GOT3 (cell line): ENCODE results near the gene GNG12.

Experiments used
- DNase-seq: peaks from one replicate; lab custom pipeline; 2025; ENCODE audit warnings: mixed read lengths; lab: John Stamatoyannopoulos, UW

The GNG12 gene

DNA sequence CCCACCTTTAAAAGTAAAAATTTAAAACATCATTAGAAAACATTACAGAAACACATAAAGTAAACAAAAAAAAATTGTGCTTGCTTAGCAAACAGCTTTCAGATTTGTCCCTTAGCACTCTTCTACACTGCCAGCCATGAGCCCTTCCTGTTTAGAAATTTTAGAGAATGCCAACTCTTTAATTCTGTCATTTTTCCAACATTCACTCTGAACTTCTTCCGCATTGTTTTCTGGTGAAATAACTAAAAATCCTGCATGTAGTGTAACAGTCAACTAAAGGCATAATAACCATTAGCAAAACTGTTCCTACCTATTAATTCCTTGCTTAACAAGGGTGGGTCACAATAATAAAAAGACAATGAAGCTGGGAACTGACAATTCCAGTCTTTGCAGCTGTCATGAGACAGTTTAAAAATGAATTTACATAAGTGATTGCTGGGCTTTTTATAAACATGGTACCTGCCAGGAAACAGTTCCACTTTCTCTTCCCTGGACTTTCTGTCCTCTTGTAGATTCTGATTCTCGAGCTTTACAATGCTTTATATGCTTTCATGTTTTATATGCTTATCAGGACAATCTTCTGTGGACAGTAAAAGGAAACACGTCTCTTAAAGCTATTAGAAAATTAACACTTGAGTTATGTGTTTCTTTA lies 19.0 kb downstream of the GNG12 start:
- DNase-seq = no peak

DNA sequence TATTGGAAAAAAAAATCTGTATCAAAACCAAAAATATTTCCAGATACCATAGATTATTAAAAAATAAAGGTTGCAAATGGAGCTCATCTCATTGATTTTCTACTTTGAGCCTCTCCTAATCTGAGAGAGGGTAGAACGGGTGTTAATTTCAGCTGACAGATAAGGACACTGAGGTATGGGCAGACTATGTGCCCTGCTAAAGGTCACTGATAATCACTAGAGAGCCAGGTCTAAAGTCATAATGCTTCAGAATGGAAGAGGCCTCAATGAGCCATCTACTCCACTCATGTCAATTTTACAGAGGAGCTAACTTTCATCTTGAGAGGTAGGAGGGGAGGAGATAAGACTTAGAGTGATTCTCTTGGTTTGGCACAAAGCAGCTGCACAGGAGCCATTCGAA lies 21.0 kb downstream of the GNG12 start:
- no peak for DNase-seq

DNA sequence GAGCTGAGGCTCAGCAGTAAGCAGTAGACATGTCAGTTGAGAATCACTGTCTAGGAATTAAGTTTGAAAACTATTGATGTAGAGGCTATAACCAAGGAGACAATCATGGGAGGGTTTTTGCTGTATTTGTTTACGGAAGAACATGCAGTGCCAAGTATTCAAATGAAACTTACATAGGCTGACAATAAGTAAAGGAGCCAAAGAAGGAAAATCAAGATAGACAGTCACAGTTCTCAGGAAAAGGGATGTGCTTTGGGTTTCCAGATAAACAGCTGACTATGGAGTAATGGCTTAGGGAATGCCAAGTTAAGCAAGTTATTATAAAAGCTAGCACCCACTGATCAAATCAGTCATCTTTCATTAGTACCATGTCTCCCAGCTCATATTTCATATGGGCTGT lies 21.5 kb downstream of the GNG12 start:
- no peak for DNase-seq

DNA sequence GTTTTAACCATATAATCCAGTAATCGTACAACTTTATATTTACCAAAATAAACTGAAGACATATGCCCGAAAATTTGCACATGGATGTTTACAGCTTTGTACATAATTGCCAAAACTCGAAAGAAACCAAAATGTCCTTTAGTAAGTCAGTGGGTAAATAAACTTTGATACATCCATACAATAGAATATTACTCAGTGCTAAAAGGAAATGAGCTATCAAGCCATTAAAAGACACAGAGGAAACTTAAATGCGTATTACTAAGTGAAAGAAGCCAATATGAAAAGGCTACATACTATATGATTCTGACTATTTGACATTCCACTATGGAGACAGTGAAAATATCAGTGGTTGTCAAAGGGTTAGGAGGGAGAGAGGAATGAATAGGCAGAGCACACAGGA lies 23.4 kb downstream of the GNG12 start:
- DNase-seq = no peak

DNA sequence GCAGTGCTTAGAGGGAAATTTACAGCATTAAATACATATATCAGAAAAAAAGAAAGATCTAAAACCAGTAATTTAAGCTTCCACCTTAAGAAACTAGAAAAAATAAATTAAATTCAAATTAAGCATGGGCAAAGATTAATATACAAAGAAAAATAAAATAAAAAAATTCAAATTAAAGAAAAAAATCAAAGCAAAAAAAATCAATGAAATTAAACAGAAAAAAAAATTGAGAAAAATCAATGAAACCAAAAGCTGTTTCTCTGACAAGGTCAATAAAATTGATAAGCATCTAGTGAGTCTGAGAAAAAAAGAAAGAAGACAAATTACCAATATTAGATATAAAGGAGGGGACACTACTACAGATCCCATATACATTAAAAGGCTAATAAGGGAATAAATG lies 26.0 kb downstream of the GNG12 start:
- DNase-seq = no peak

DNA sequence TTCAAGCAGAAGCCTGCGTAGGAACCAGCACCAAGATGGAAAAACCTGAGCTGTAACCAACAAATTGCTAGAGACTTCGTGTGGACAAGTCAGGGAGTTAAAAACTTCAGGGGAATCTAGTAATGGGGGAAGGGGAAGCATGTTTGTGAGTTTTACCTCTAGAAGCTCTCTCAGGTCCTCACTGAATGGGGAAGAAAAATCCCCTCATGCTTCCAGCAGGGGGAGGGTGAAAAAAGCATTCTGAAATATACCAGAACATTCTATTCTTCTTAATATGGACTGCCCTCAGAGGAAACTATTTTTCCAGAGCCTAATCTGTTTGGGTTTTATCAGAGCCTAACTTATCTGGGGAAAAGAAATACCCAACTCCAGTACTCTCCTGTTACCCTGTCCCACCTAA lies 28.6 kb downstream of the GNG12 start:
- no peak for DNase-seq

DNA sequence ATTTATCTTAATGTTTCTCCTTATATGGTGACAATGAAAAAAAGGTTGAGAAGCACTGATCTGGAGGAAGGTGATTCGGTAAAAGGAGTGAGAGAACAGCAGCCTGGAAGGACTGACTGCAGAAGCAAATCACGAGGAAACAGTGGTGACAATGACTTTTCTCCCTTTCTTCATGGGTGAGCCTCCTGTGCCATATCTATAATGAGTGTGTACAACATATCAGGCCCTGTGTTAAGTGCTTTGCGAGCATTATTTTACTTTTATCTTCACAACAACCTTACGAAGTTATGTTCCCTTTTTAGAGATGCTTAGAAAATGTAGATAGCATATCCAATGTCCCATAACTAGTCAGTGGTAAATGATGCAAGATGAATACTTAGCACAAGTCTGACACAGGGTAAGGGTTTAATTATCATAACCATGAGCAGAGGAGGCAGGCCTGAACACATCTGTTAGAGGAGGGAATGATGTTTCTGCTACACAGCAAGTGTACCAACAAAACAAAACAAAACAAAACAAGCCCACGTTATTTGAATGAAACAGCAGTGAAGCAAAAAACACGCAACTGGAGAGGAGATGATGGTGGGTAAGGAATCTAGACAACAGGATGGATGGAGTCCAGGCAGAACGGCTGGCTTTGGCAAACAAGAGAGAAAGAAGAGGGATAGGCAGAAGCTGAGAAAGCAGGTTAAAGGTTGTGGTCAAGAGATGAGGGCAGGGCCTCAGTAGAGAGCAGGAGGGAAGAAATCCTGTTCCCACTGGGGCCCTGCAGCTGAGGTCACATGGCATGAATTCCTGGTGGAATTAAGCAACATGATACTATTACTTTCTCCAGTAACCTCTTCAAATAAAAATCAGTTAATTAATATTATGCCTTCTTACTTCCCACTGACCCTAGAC lies 29.6 kb downstream of the GNG12 start:
- no peak for DNase-seq

DNA sequence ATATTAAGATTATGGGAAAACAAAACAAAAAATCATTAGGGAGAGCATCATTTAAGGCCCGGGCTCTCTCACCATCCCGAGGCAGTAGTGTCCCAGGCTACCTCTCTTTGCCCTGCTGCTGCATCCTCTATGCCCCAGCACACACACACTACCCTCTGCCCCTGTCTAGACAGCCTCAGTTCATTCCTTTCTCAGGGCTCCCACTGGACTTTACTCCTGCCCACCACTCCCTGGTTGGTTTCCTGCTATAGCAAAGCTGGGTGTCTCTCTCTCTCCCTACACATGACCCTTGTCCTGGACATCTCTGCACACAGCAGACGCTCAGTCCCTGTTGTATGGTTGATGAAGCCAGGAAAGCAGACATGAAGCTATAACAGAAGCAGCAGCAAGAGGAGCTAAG lies 30.7 kb downstream of the GNG12 start:
- DNase-seq = no peak

DNA sequence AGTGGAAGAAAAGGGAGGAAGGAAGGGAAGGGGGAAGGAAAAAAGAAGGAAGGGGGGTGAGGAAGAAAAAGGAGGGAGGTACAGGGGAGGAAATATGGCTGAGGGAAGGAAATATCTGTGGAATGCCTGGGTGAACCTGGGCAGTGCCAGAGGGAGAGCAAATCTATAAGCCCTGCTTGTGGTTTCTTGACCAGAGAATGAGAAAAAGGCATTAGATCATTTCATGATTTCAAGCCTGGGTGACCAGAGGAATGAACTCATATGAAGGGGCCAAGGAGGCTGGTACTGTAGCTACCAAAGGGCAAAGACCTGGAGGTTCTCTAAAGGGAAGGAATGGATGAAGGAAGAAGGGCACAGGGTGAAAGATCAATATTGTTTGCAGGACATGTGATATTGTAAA lies 31.4 kb downstream of the GNG12 start:
- no peak for DNase-seq

DNA sequence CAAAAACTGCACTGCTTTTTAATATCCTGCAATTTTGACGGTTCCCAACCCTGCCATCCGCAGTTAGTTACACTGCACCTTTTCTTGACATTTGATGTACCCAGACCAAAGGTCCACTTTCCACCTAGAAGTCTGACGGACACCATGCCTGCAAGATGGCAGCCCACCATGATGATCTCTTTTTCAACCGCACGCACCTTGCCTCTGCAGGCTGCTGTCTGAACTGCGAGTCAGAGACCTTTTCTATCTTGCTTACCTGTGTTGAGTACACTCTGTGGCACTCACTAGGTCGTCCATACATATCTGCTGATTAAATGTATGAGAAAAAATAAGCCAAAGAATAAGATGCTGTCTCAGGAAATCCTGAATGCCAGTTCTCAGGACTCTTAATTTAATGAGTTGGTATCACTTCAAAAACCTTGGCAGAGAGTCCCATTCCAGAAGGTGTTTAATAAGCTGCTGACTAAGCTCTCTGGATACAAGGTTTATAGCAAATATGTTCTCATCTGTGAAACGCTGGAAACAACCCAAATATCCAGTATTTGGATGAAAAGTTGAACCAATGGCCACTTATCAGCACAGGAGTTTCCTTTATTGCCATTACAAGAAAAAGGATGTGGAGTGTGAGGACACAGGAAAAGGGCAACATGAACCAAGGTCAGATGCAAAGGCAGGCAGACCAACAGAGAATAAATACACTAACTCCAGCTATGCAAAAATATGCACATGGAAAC lies 37.9 kb downstream of the GNG12 start:
- DNase-seq = no peak

DNA sequence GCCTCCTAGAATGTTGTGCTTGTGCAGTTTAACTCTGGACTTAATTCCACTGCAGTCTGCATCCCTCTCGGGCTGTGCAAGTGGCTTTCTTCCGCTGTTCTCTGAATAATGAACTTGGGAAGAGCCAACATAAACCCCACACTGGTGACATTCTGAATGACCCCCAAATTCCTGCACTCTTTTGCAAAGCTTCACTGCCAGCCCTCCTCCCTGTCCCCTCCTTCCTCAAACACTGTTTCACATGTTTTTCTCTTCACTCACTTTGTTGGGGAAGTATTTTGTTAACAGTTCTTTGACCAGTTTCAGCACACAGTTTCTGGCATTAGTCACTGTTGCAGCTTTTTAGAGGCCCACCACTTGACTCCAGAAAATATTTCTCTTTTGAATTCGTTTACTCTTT lies 39.7 kb downstream of the GNG12 start:
- DNase-seq = no peak

DNA sequence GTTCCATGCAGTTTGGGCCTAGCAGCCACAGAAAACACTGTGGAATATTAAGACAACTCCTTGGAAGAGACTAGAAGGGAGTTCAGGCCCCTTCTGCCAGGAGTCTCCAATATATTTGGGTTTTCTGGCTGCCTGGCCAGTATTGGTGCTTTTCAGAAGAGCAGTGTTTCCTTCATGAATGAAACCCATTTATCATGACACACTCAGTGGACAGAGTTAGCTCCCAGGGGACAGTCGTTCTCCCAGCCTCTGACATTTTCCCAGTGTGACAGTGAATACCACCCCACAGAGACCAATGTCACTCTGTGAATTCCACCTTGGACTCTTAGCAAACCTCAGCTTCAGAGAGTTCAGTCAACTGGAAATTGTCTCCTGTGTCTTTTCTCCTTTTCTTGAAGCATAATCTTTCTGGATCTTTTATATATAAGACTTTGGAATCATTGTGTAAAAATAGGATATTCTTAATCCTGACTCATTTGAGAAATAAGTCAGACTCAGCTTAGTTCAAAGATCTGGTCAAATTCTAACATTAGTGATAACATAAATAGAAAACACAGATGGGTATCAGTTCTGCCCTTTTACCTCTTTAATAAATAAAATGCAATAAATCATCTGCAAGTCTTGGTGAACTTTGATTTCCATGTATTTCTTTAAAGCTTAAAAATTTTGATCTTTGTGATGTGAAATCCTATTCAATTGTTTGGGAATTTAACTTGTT lies 40.4 kb downstream of the GNG12 start:
- no peak for DNase-seq

DNA sequence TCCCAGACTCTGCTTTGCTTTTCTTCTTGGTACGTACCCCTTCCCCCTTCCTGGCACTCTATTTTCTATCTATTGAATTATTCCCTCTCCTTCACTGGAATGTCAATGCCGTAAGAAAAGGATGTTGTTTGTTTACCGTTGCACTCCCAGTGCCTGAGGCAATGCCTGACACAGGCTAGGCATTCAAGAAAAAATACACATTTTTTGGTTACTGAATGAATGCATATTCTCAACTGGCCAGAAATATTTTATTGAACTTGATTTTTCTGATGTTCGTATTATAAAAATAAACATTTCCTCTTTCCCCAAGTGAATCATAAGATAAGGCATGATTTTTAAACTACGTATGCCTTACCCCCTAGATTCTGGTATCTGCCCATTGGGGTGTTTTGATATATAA lies 41.2 kb downstream of the GNG12 start:
- DNase-seq = no peak

DNA sequence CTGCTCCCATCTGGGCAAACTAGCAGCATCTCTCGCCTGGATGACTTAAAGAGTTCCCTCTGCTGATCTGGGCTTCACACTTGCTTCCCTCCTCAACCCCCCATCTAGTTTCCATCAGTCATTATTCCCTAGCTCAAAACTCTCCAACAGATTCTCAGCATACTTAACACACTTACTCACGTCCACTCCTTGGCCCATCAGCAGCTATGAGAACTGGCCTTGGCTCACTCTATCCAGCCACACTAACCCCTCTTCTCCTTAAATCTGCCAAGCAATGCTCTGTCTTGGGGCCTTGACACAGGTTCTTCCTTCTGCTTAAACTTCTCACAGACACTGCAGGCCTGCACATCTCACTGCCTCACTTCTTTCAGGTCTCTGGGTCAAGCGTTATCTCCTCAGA lies 41.6 kb downstream of the GNG12 start:
- no peak for DNase-seq

DNA sequence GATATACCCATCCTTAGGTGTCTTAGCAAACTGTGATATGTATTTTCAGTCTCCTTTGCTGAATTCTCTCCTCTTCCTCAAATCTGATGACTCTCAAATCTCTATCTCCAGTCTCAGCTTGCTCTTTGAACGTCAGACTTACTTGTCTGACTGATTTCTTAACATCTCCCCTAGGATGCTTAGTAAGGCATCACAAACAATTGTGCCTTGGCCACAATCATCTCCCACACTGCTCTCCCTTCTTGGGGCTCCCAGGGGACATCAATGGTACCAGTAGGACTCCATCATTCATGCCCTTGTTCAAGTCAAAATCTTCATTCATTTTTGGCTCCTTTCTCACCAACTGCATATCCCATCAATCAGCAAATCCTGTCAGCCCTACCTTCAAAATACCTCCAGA lies 42.0 kb downstream of the GNG12 start:
- no peak for DNase-seq

DNA sequence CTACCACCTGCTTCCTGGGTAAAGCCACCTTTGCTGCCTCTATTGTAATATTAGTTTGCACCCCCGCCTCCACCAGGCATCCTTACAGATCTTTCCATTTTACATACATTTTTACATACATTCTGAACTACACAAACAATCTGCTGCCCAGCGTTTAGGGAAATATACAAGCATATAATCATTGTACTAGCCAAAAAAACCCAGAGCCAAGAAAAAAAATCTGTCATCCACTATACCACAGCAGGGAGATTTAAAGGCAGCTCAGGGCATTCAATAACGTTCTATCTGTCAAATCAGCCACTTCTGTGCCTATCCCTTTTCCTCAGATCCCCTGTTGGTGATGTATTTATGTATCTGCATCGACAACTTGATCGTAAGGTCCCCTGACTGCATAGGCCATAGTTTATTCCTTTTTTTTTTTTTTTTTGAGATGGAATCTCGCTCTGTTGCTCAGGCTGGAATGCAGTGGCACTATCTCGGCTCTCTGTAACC lies 43.0 kb downstream of the GNG12 start:
- DNase-seq = no peak

DNA sequence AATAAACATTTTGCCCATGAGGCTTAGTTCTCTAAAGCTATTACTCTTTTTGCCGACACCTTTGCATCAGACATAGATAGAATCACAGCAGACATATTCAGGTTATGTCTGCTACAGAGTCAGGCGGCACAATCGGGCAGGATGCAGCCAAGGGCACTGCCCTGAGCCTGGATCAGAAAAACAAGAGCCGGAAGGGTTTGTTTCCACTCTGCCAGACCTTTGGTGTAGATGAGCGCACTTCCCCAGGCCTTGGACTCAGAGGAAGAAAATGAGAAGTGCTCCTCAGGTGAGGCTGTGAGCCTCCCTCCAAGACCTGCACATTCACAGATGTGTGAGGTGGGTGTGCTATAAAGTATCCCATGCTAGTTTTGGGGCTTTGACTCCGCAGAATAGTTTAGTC lies 43.7 kb downstream of the GNG12 start:
- no peak for DNase-seq

DNA sequence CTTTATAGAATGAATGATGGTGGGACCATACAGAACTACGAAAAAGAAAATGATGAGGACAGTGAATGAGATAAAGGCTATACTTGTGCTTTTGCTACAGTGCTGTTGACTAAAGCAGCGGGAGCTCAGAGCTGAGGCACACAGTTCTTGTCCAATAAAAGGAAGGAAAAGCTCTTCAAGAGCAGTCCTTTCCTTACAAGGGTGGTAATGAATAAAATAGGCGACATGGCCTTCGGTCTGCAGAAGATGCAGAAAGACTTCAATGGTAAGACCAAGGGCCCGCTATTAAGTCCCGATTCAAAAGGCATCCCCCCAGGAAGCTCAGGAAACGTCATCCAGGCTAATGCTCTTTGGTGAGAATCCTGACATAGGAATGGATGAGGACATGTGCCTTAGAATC lies 44.4 kb downstream of the GNG12 start:
- DNase-seq = no peak

DNA sequence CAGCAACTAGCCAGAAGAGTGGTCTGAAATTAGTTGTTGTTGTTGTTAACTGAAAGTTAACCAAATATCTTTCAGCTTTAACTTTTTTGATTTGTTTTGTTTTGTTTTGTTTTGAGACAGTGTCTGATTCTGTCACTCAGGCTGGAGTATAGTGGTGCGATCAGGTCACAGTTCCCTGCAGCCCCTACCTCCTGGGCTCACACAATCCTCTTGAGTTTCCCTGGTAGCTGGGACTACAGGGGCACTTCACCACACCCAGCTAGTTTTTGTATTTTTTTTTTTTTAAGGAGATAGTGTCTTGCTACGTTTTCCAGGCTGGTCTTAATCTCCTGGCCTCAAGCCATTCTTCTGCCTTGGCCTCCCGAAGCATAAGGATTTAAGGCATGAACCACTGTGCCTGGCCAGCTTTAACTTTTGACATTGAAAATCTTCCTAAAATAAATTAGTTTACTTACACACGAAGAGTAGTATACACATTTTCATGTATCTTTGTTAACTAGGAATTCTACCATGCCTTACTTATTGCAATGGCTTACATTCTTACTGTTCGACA lies 45.0 kb downstream of the GNG12 start:
- no peak for DNase-seq

DNA sequence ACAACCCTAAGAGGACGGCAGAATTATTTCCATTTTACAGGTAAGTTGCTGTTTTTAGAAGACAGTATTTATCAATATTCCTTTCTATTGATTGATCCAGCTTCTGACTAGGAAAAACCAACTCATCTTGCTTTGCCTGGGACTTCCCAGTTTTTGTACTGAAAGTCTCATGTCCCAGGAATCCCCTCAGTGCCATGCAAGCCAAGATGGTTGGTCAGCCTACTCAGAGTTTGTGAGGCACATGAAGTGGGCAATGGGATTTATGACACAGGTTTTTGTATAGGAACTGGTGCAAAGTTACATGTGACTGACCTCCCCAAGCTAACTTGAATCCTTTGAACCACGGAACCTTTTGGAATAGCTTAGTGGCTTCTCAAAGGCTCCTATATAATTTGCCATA lies 45.5 kb downstream of the GNG12 start:
- no peak for DNase-seq

DNA sequence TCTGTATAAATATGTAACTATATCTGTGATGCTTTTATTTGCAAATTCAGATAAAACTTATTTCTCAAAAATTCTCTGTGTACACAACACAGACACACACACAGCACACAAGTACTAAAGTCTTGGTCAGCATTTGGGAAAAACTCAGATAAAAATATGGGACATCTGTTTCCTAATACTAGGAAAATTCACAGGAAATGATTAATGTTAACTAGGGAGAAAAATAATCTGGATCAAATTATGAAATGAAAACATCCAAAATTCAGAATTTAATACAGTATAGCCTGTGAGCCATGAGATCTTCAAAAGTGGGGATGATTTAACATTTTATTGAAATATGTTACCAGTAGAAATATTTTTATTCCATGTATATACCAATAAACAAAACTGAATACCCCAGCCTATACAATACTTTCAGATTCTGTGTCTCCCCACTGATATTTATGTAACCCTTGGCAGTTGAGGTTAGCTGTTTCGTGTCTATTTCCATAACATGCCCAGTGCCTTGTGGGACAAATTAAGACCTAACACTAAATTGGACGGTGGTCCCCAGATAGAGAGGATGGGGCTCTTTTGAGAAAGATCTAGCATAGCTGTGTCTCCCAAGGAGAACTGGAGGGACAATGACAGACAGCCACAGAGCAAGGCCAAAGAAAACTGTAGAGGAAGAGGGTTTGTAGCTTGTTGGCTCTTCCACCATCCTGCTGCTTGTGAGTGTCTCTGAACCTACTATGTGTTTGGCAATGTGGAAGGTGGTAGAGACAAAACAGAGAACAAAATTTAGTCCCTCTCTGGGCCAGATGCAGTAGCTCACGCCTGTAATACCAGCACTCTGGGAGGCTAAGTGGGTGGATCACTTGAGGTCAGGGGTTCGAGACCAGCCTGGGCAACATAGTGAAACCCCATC lies 47.2 kb downstream of the GNG12 start:
- DNase-seq = no peak
